ENCODE measurements around the gene ZGLP1.
A peak's percentile ranks its signal among the peaks of the same experiment; 100 is the strongest.
"Not testable (repeated sequence)": the region's sequence is repeated elsewhere in the genome, so short reads cannot be mapped to it uniquely, and the experiment has no call there.

ZGLP1 gene

DNA sequence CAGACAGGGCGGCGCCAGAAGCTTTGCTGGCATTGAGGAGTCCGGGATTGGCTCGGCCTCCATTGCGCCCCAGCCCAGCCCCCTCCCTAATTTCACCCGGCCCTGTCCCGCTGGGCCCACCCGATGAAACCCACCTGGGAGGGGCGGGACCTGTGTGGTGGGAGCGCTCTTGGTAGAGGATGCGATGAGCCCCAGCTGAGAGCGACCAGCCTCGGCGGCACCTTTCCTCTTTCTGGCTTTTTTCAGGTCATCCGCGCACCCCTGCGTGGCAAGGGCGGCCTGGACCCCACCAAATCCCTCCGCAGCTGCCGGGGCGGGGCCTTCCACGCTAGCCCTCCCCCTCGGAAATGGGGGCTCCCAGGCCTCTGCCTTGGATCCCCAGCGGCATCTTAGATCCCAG, at the start of gene ZGLP1:
ZGLP1 (minus strand) TSS at position 393 of the 400 bp plus-strand sequence.
- no peak for DNase-seq

DNA sequence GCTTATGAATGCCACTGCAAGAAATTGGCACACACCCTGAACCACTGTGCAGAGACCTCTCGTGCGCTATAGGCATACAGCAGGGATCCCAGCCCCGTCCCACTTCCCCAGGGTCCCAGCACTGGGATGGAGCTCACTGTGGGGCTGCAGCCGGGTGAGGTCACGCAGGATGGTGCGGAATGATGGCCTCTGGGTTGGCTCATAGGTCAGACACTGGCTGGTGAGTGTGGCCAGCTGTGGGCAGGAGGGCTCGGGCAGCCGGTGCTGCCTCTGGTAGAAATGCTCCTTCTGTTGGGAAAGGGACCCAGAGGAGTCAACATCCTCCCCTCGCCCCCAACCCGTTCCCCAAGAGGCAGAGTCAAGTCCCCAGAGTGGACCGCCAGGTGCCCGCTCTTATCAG, 46.8 kb upstream of the ZGLP1 start:
- DNase-seq, result no peak

DNA sequence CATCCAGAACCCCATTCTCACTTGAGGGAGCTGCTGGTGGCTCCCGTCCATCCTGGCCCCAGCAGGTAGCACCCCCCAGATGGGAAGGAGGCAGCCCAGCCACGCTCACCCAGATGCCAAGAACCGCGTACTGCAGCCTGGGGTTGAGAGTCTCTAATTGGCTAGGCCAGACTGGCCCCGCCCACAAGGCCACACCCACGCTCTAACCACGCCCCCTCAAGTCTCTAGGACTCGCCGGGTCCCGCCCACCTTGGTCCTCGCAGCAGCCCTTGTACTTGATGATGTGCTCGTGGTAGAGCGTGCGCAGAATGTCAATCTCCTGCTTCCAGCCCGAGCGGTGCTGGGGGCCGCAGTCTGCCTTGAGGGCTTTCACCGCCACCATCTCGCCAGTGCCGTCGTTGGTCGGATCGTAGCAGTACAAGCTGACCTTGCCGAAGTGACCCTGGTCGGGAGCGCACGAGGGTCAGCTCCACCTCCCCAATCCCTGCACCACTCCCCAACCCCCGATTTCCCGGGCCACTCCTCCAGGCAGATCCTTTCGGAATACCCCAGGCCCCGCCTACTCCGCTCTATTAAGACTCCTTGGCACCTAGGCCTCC, 44.3 kb upstream of the ZGLP1 start:
- peak; percentile 22 for DNase-seq

DNA sequence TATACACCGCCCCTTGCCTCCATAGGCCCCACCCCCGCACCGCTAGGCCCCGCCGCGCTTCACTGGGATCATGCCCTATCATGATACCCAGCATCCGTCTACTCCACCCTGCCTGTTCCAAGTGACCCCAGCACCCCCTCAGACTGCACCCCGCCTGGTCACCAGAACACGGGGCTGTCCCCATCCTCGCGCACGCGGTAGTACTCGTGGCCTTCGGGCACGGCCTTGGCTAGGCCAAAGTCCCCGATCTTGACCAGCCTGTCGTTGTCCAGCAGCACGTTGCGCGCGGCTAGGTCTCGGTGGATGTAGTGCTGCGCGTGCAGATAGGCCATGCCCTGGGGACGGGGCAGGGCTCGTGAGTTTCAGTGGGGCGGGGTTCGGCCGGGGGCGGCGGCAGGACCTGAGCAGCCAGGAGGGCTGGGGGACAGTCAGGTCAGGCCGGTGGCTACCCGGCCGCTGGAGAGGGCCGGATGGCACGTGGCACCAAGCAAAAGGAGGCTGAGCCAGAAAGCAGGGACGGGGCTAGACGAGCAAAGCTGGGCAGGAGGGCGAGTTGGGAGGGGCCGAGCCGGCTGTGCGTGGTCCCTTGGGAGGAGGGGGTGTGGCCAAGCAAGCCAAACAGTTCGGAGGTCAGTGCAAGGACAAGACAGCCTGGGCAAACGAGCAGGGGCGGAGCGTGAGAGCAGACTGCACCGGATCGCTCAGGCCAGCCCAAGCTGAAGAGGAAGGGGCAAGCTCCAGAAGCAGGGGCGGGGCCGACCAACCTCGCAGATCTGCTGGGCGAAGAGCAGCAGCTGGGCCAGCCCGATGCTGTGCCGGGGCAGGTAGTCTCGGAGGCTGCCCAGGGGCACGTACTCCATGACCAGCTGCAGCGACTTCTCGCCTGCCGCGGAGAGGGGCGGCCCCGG, 43.4 kb upstream of the ZGLP1 start:
- DNase-seq, result no peak

DNA sequence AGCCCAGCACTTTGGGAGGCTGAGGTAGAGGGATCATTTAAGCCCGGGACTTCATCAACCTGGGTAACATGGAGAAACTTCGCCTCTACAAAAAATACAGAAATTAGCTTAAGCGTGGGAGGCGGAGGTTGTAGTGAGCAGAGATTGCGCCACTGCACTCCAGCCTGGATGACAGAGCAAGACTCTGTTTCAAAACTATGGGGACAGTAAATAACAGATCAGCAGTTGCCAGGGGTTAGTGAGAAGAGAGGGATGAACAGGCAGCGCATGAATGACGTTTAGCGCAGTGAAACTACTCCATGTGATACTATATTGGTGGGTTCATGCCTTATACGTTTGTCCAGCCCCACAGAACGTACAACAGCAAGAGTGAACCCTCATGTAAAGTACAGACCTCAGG, 36.9 kb upstream of the ZGLP1 start:
- DNase-seq, result peak; percentile 90

DNA sequence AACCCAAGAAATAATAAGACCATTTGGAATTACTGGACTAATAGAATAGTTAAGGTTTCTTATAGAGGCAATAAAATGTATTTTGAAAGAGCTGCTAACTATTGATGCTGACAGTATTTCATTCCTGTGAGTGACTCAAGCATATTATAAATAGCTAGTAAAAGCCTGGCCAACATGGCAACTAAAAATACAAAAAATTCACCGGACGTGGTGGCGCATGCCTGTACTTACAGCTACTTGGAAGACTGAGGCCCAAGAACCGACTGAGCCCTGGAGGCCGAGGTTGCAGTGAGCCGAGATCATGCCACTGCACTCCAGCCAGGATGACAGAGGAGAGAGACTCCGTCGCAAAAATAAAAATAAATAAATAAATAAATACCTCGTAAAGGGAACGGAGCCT, 35.2 kb upstream of the ZGLP1 start:
- no peak for DNase-seq

DNA sequence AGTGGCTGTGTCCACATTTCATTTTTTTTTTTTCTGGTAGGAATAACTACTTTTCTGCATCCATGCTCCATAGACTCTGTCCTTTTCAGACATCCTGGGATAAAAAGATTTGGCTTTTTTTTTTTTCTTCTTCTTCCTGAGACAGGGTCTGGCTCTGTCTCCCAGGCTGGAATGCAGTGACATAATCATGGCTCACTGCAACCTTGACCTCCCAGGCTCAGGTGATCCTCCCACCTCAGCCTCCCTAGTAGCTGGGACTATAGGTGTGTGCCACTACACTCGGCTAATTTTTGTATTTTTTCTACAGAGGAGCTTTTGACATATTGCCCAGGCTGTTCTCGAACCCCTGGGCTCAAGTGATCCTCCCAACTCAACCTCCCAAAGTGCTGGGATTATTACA, 33.9 kb upstream of the ZGLP1 start:
- no peak for DNase-seq

DNA sequence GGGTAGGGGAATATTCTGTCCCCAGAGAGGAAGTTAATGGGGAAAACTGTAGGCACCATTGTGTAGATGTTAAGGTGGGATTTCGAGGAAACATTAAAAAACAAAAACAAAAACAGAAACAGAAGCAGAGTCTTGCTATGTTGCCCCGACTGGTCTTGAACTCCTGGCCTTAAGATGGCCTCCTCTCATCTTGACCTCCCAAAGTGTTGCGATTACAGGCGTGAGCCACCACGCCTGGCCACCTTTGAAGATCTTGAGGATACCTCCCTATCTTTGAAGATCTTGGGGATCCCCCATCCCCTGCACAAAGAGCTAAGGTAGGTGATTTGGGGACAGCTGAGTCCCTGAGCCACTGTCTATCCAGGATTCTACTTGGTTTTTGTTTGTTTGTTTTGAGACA, 30.4 kb upstream of the ZGLP1 start:
- no peak for DNase-seq

DNA sequence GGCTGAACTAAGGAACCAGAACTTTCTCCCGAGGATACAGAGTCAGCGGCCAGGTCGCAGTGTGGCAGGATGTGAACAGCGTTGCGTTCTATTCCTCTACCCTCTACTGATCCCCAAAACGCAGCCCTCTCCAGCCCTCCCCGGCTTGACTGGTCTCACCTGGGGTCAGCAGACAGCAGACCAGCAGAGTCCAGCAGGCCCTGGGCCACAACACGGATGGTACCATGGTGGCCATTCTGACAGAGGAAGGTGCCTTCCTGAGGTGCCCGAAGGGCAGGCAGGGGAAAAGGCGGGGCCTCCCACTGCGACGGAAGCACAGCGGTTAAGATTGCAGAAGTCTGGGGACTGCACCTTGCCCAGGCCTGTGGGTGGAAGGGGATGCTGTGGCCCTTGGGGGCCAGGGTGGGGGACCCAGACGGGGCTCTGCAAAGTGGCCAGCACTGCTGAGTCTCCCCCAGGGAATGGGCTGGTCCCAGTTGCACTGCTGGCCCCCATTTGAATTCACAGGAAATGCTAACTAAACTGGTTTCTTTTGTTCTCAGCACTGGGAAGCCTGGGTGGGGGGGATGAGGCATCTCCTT, 29.9 kb upstream of the ZGLP1 start, which contains the start of gene ICAM3:
ICAM3 (minus strand) TSS at position 245 of the 581 bp plus-strand sequence; CDS start at position 235, 10 bp downstream.
- DNase-seq, result peak; percentile 54

DNA sequence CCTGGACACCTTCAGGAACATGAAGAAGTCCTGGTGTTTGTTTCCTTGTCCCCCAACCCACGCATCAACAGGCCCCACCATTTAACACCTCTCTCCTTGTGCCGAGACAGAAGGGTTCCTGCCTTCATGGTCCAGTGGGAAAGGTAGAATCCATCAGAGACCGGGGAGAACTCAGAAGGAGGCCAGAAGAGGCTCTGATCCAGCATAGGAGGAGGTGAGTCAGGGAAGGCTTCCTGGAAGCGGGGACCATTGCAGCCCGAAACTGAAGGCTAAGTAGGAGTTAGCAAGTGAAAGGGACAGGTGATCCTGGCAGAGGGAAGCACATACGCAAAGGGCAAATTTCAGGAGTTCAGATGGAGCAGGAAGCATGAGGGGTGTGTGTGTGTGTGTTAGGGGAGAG, 29.3 kb upstream of the ZGLP1 start:
- no peak for DNase-seq

DNA sequence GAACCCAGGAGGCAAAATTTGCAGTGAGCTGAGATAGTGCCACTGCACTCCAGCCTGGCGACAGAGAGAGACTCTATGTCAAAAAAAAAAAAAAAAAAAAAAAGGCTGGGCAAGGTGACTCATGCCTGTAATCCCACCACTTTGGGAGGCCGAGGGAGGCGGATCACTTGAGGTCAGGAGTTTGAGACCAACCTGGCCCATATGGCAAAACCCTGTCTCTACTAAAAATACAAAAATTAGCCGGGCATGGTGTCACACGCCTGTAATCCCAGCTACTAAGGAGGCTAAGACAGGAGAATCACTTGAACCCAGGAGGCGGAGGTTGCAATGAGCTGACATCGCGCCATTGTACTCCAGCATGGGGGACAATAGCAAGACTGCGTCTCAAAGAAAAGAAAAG, 27.1 kb upstream of the ZGLP1 start:
- DNase-seq, result not testable (repeated sequence)

DNA sequence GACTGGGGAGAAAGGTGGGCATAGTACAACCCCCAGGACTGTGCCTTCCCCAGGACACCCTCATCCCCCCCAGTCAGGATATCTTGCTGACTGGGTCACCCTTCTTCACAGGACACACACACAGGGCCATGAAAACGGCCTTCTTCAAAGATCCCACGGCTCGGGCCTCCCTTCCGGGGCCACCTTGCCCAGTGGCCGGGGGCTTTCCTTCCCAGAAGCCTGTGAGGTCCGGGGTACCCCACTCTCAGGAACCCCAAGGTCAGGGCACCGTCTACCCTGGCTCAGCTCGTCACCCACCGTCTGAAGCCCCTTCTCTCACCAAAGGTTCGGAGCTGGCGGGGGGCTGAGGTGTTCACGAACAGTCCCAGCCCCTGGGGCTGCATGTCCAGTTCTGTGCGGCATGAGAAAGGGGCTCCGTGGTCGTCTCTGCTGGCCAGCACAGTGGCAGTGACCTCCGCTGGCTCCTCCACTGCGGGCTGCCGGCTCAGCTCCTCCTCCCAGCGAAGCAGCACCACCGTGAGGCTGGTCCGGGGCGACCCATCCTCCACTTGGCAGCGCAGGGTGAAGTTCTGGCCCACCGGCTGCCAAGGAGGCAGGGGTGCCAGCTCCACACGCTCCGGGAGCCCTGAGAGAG, 25.9 kb upstream of the ZGLP1 start:
- DNase-seq, result no peak

DNA sequence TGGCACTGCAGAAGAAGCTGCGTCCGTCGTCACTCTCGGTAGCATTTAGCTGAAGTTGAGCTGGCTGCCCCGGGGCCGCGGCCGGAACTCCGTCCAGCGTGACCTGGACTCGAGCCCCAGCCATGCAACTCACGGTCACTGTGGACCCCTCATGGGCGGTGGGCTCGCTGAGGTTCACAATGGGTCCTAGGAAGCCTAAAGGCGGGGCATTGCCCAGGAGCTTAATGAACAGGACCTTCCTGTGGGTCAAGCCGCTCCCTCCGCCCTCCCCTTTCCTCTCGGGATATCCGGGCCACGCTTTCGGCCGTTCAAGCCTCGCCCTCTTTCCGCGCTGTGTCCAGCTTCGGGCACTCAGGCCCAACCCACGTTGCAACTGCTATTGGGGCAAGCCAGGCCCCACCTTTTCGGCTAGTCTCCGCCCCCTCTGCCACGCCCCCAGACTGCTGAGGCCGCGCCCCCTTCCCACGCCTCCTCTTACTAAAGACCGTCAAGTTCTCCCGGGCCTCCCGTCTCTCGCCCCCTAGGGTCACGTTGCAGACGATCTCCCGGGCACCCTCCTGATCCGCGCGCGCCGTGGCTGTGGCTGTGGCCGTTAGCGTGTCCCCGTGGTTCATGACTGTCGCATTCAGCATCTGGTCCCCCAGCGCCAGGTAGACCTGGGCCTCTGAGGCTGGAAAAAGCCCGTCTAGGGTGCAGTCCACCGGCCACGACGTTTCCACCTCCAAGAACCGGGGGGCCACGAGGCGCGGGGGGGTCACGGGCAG, 25.2 kb upstream of the ZGLP1 start:
- DNase-seq, result peak; percentile 69

DNA sequence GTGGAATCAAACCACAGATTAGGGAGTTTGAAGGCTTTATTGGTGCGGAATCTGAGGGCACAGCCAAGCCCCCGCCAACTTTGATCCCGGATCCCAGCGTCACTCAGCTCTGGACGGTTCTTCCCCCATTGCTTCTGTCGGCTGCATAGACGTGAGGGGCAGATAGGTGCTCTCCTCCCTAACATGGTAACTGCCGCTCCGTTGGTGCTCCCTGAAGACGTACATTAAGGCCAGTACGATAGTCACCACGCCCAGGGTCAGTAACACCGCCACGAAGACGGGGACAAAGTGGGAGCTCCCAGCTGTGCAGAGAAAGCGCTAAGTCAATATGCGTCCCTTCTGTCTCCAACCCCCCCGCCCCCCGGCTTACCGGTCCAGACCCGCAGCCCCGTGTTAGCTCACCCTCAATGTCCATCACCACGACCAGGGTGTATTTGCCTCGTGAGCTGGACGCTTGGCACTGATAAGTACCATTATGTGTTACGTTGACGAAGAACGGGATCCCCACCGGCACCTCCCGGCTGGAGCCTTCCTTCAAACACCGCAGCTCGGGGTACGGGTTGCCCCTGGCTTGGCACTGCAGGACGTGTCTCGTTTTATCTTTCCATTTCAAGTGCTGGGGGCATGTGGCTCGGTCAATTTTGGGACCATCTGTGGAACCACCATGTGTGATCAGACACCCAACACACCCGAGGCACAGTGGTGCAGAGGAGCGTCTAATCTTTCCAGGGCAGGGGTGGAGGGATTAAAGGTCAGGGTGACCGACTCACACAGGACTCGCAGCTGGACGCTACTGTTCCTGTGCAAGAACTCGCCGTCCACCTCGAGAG, 24.4 kb upstream of the ZGLP1 start:
- DNase-seq, result no peak

DNA sequence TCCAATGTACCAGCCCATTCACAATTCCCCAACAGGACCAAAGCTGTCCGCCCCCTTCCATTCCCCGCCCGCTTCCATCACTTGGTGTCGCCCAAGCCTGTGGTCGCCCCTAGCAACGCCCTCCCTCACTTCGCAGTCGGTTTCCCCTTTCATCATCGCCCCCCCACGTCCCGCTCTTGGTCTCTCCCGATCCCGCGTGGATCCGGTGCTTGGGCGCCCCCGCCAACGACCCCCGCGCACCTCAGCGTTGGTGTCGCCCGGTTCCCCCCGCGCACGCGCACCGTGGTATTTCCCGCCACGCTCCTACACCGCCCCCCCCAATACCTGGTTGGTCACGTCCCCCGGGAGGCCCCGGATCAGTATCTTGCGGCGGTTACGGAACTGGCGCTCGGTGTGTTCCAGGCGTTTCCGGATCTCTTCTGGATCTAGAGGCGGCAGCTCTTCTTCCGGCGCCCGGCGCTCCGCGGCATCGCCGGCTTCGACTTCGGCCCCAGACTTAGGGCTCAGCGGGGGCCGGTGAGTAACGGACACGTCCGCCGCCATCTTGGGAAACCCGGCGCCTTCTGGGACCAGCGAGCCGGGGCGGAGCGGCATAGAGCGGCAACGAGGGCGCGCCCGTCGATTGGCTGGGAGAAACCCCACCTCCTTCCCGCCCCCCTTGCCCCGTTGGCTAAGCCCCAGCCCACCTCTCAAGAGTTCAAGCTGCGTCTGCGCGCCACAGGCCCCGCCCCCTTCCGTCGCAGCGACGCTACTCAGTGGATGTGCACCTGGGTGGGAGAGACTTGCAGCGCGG, 23.5 kb upstream of the ZGLP1 start, which contains the start of gene RAVER1:
RAVER1 (minus strand) TSS at position 565 of the 793 bp plus-strand sequence; CDS start at position 543, 22 bp downstream.
- peak; percentile 98 for DNase-seq

DNA sequence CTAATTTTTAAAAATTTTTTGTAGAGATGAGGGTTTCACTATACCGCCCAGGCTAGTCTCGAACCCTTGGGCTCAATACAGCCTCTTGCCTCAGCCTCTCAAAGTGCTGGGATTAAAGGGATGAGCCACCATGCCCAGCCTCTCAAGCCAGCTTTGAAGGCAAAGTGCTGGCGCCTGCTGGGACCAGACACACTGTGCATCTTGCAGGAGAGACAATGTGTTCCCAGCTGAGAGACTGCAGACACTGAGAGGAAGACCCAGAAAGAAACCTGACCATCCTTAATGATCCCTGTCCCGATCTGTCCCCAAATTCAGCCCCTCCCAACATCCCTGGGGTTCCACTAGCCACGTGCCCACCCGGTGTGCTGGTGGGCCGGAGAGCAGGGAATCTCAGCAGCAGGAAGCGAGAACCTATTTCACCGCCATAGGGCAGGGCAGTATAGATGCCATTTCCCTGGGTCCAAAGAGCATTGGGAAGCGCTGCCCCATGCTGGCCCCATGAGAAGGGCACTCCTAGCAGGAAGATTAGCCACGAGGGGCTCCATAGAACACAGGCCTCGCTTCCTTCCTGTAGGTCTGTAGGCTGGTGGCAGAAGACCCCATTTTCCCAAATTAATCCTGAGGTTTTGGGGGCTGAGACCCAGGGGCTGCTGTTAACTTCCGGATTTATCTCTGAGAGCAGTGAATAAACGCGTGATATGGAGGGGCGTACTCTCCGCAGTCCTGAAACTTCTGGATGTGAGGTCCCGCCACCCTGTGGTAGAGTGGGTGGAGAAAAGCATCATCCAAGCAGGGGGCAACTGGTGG, 22.7 kb upstream of the ZGLP1 start:
- DNase-seq, result no peak

DNA sequence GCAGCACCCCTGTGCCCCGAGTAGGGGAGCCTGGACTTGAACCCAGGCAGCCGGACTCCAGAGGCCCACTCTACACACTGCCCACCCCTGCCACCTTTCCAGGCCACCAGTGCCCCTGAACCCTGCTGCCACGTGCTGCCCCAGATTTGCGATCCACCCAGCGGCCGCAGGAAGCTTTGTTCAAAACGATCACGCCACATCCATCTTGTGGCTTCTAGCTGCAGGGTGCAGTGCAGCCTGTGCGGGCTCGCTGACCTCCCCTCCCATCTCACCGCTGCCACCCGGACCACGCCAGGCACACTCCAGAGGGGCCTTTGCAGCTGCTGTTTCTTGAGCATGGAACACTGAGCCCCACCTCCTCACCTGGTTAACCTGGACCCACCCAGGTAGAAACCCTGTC, 19.9 kb upstream of the ZGLP1 start:
- DNase-seq, result no peak

DNA sequence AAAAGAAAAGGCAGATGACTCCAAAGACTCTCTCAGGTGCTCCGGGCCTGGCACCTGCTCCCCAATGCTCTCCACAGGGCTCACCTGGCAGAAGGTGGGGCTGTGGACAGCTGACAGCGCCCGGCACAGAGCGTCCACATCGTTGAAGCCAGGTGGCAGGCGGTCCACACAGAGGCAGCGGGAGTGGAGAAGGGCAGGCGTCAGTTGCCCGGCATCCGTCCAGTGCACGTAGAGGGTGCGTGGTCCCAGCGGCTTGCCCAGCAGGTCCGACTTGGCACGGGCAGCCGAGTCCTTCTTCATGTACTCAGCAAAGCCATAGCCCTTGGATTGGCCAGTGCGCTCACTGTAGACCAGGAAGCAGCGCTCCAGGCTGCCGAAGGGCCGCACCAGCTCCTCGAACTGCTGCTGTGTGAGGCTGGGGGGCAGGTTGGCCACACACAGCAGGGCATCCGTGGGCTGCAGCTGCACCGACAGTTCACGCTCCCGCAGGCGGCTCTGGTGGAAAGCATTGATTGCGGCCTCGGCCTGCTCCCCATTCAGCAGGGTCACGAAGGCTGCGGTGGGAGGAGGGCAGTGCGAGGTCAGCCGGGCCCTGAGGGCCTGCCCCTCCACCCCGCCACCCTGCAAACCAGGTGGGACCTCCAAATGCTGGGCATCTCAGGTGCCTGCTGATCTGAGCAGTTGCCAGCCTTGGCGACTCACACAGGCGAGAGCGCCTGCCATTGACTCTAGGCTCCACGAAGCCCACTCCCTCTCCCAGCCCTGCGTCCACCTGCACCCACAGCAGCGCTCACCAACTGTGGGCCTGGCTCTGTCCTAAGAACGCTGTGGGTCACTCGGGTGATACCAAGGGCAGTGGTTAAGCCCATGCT, 19.2 kb upstream of the ZGLP1 start:
- DNase-seq, result no peak

DNA sequence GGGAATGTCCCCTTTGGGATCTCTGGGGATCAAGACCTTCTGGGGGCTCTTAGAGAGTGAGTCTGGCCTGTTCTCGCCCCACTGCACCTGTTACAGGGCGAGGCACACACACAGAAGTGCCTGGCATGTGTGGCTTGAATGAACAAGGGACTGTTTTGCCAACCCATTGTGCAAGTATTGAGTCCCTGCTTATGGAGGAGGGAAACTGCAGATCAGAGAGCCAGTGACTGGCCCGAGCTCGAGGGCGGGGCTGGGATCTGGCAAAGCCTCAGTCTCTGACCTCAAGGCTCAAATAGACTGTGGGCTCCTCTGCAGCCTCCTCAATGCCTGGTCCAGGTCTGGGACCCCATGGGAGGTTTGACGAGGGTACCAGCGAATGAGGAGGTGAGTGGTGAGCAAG, 18.2 kb upstream of the ZGLP1 start:
- no peak for DNase-seq

Data from inflammatory macrophage treated with lipopolysaccharide for 4 hours (primary cell).